Measurements from ENCODE around the gene KRR1.

DNA sequence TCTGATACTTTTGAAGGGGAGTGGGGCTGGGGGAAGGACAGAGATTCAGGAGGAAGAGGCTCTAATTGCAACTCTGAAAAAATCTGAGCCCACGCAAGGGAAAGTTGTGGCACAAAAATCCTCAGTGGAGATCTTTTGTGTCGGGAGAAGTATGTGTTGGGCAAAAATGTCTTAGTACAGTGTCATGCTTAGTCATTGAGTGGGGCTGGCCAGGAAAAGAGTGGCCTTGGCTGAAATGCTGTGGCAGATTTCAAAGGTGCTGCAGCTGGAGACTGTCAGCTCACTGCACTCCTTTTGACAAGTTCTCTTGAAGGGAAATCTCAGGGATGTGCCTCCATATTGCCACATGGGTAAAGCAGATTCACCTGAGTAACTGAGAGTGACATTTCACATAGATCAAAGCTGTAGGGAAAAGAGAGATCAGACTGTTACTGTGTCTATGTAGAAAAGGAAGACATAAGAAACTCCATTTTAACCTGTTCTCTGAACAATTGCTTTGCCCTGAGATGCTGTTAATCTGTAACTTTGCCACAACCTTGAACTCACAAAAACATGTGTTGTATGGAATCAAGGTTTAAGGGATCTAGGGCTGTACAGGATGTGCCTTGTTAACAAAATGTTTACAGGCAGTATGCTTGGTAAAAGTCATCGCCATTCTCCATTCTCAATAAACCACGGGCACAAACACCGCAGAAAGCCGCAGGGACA, 66.8 kb downstream of the KRR1 start:
- TF ChIP-seq HDAC2 (IDR thresholded peaks at IDR 0.05), result no peak
- no peak for TF ChIP-seq ZFP36 (IDR thresholded peaks at IDR 0.05; ENCODE audit: borderline replicate concordance, partially characterized antibody)
- TF ChIP-seq, protein P1, sequence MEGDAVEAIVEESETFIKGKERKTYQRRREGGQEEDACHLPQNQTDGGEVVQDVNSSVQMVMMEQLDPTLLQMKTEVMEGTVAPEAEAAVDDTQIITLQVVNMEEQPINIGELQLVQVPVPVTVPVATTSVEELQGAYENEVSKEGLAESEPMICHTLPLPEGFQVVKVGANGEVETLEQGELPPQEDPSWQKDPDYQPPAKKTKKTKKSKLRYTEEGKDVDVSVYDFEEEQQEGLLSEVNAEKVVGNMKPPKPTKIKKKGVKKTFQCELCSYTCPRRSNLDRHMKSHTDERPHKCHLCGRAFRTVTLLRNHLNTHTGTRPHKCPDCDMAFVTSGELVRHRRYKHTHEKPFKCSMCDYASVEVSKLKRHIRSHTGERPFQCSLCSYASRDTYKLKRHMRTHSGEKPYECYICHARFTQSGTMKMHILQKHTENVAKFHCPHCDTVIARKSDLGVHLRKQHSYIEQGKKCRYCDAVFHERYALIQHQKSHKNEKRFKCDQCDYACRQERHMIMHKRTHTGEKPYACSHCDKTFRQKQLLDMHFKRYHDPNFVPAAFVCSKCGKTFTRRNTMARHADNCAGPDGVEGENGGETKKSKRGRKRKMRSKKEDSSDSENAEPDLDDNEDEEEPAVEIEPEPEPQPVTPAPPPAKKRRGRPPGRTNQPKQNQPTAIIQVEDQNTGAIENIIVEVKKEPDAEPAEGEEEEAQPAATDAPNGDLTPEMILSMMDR (IDR thresholded peaks at IDR 0.05), result no peak
- TF ChIP-seq RAD21 (conservative IDR thresholded peaks at IDR 0.05 in 1 of 2, IDR thresholded peaks at IDR 0.05 in 1 of 2), result no peak
- TF ChIP-seq POLR2A (IDR thresholded peaks at IDR 0.05; ENCODE audit: low read length), result no peak
- no peak for TF ChIP-seq NFE2L2 (conservative IDR thresholded peaks at IDR 0.05; ENCODE audit: low read length)
- TF ChIP-seq, protein P2, sequence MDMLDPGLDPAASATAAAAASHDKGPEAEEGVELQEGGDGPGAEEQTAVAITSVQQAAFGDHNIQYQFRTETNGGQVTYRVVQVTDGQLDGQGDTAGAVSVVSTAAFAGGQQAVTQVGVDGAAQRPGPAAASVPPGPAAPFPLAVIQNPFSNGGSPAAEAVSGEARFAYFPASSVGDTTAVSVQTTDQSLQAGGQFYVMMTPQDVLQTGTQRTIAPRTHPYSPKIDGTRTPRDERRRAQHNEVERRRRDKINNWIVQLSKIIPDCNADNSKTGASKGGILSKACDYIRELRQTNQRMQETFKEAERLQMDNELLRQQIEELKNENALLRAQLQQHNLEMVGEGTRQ (IDR thresholded peaks at IDR 0.05), result no peak

Measured in A549 (cell line).